GM23248 (cell line): ENCODE data around the gene ERC1. TPM values are rescaled to one million over a fixed set of nuclear protein-coding genes. Genes with fewer than 3 reads are reported as not detected.

Source experiments
- DNase-seq: peaks from one replicate; pipeline ENCODE4 v3.0.0-alpha.2; 2015
- H2AFZ ChIP-seq: fragments of 200-600 bp; sonication (generic); 2 replicates; pipeline ENCODE4 v1.6.1; 2016; ENCODE audit warnings: antibody characterized with exemption
- H3F3A ChIP-seq: fragments of 200-600 bp; sonication (generic); 2 replicates; pipeline ENCODE4 v1.6.1; 2016; ENCODE audit warnings: mild to moderate bottlenecking, antibody characterized with exemption, mixed run types; ENCODE audit not compliant: insufficient read depth
- H3K27ac ChIP-seq: fragments of 200-600 bp; sonication (generic); 2 replicates; pipeline ENCODE4 v1.5.1; 2016; ENCODE audit warnings: mild to moderate bottlenecking
- H3K27me3 ChIP-seq: fragments of 200-600 bp; sonication (generic); replicated peaks from 2 replicates; pipeline ENCODE4 v1.6.1; 2016; ENCODE audit warnings: mild to moderate bottlenecking; ENCODE audit not compliant: insufficient read depth
- H3K36me3 ChIP-seq: fragments of 200-600 bp; sonication (generic); 2 replicates; pipeline ENCODE4 v1.6.1; 2016; ENCODE audit warnings: low read depth, mild to moderate bottlenecking
- H3K4me1 ChIP-seq: fragments of 200-600 bp; sonication (generic); 2 replicates; pipeline ENCODE4 v1.6.1; 2016; ENCODE audit warnings: mild to moderate bottlenecking; ENCODE audit not compliant: insufficient read depth
- H3K4me2 ChIP-seq: fragments of 200-600 bp; sonication (generic); one replicate; pipeline ENCODE4 v1.6.1; 2016; ENCODE audit warnings: mild to moderate bottlenecking; ENCODE audit not compliant: unreplicated experiment
- H3K4me3 ChIP-seq: fragments of 200-600 bp; sonication (generic); 2 replicates; pipeline ENCODE4 v1.5.1; 2016; ENCODE audit warnings: mild to moderate bottlenecking
- H3K79me2 ChIP-seq: fragments of 200-600 bp; sonication (generic); 2 replicates; pipeline ENCODE4 v1.6.1; 2016; ENCODE audit warnings: mild to moderate bottlenecking; ENCODE audit not compliant: insufficient read depth
- H3K9ac ChIP-seq: fragments of 200-600 bp; sonication (generic); 2 replicates; pipeline ENCODE4 v1.6.1; 2016; ENCODE audit warnings: mild to moderate bottlenecking
- H3K9me2 ChIP-seq: fragments of 200-600 bp; sonication (generic); 2 replicates; pipeline ENCODE4 v1.6.1; 2016; ENCODE audit warnings: mixed run types, mild to moderate bottlenecking, moderate library complexity; ENCODE audit not compliant: insufficient read depth
- H3K9me3 ChIP-seq: fragments of 200-600 bp; sonication (generic); one replicate; pipeline ENCODE4 v1.6.1; 2017; ENCODE audit warnings: low read depth
- H4K20me1 ChIP-seq: fragments of 200-600 bp; sonication (generic); 2 replicates; pipeline ENCODE4 v1.6.0; 2016; ENCODE audit not compliant: insufficient read depth
- EZH2 ChIP-seq: fragments of 200-600 bp; sonication (generic); IDR thresholded peaks from 2 replicates; pipeline ENCODE4 v1.6.1; 2018; ENCODE audit warnings: antibody characterized with exemption, mild to moderate bottlenecking; ENCODE audit not compliant: insufficient read depth, poor library complexity, severe bottlenecking
- EZH2phosphoT487 ChIP-seq: fragments of 200-600 bp; sonication (generic); IDR thresholded peaks from 2 replicates; pipeline ENCODE4 v1.6.1; 2018; ENCODE audit warnings: antibody characterized with exemption, moderate library complexity, mild to moderate bottlenecking, low read depth; ENCODE audit not compliant: insufficient read depth
- WGBS, 2 experiments: methylation state at CpG; one replicate each; pipeline ENCODE4 v1.1.6; 2015 to 2017; ENCODE audit warnings: low lambda C conversion rate in 2 of 2, low coverage in 1 of 2; ENCODE audit errors: missing lambda C conversion rate in 2 of 2; 5-methylcytosine and 5-hydroxymethylcytosine counted together
- in situ Hi-C: fragments of 300-500 bp; cut with MboI; formaldehyde crosslinking; loops from 2 replicates; pipeline ENCODE4 v1.15.0; 2020
- polyA plus RNA-seq: library from polyadenylated mRNA; unstranded; fragments of >200 nt; fragmentation: Nextera tagmentation; extraction: Ambion mirVana; gene quantifications from 2 replicates; pipeline ENCODE4 v1.2.1, GENCODE V29; 2016
- total RNA-seq: library from RNA; depleted of rRNA; stranded (reverse); fragments of >200 nt; shearing (Covaris generic); gene quantifications from 2 replicates; pipeline ENCODE4 v1.2.3, GENCODE V29; 2014

Gene ERC1
- total and polyA plus RNA-seq, 2 experiments from 2014 or later = 21.5 to 23.3 TPM

DNA sequence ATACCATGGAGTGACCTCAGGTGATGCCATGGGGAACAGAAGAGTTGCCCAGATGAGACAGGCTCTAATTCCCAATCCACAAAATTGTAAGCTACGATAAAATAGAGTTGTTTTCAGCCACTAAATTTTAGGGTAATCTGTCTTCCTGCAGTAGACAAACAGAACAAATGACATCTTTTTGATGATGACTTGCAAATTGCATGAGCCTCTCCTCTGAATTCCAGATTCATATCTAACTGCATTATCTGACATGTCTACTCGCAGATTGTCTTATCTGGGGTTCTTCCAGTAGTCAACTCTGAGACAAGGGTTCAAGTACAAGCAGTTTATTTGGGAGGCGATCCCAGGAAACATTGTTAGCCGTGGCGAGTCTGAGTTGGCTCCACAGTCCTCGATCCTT, 14.4 kb upstream of the ERC1 start:
- no peaks in the 10 kb centered on the region for H3K36me3 ChIP-seq
- no peaks in the 10 kb centered on the region for H3K9me2 ChIP-seq
- DNase-seq = no peak
- H2AFZ ChIP-seq = no peak overlapping the region
- 79 to 80% methylated on average over 6 of the region's 6 CpGs for WGBS, 2 experiments
- 0 out of 2 replicates have a peak, but pooled peaks cover 5% of the 10 kb centered on the region for H3F3A ChIP-seq
- in situ Hi-C loops = no loop called here
- H4K20me1 ChIP-seq = no peaks in the 10 kb centered on the region
- H3K4me3 ChIP-seq = no peak overlapping the region
- no peaks in the 10 kb centered on the region for H3K79me2 ChIP-seq
- H3K4me2 ChIP-seq = no peak overlapping the region
- no peaks in the 10 kb centered on the region for H3K9me3 ChIP-seq
- TF ChIP-seq EZH2phosphoT487 = no peak
- TF ChIP-seq EZH2 = no peak
- H3K4me1 ChIP-seq = no peaks in the 10 kb centered on the region
- no peak overlapping the region for H3K27ac ChIP-seq
- H3K27me3 ChIP-seq = no peaks in the 10 kb centered on the region
- no peak overlapping the region for H3K9ac ChIP-seq

- no peak overlapping the region for H2AFZ ChIP-seq
- 0 out of 2 replicates have a peak, but pooled peaks cover 7% of the 10 kb centered on the region for H3F3A ChIP-seq
- H3K9ac ChIP-seq = no peak overlapping the region
- H3K4me2 ChIP-seq = no peak overlapping the region
- H3K27me3 ChIP-seq = no peaks in the 10 kb centered on the region
- H3K9me3 ChIP-seq = no peaks in the 10 kb centered on the region
- in situ Hi-C loops = no loop called here
- 95 to 97% methylated on average over 4 of the region's 4 CpGs for WGBS, 2 experiments
- no peak overlapping the region for H3K4me3 ChIP-seq
- no peaks in the 10 kb centered on the region for H4K20me1 ChIP-seq
- no peaks in the 10 kb centered on the region for H3K4me1 ChIP-seq
- no peaks in the 10 kb centered on the region for H3K79me2 ChIP-seq
- TF ChIP-seq EZH2 (no peak), EZH2phosphoT487 (no peak)
- DNase-seq = no peak
- H3K9me2 ChIP-seq = no peaks in the 10 kb centered on the region
- H3K27ac ChIP-seq = no peak overlapping the region
- no peaks in the 10 kb centered on the region for H3K36me3 ChIP-seq
These were observed 13.9 kb upstream of the ERC1 start for GRCh38 chr12:977156-977555.

GRCh38 chr12:979349-979748, 11.7 kb upstream of the ERC1 start:
- no peak for DNase-seq
- H3K36me3 ChIP-seq = no peaks in the 10 kb centered on the region
- H4K20me1 ChIP-seq = no peaks in the 10 kb centered on the region
- H2AFZ ChIP-seq = no peak overlapping the region
- H3K27me3 ChIP-seq = no peaks in the 10 kb centered on the region
- H3K4me1 ChIP-seq = no peaks in the 10 kb centered on the region
- H3K4me3 ChIP-seq = no peak overlapping the region
- no peak overlapping the region for H3K4me2 ChIP-seq
- no peaks in the 10 kb centered on the region for H3K9me3 ChIP-seq
- TF ChIP-seq EZH2phosphoT487 = no peak
- TF ChIP-seq EZH2 = no peak
- H3K79me2 ChIP-seq = no peaks in the 10 kb centered on the region
- H3K9ac ChIP-seq = no peak overlapping the region
- 86 to 89% methylated on average over 5 of the region's 5 CpGs for WGBS, 2 experiments
- in situ Hi-C loops = no loop called here
- 0 out of 2 replicates have a peak, but pooled peaks cover 8% of the 10 kb centered on the region for H3F3A ChIP-seq
- no peak overlapping the region for H3K27ac ChIP-seq
- no peaks in the 10 kb centered on the region for H3K9me2 ChIP-seq

GRCh38 chr12:981176-981828, 9.7 kb upstream of the ERC1 start:
- Histone ChIP-seq H3K27me3 (no peaks in the 10 kb centered on the region), H2AFZ (no peak overlapping the region), H3F3A (0 out of 2 replicates have a peak, but pooled peaks cover 3% of the 10 kb centered on the region), H3K9ac (no peak overlapping the region), H4K20me1 (no peaks in the 10 kb centered on the region), H3K4me3 (no peak overlapping the region), H3K36me3 (no peaks in the 10 kb centered on the region), H3K4me1 (no peaks in the 10 kb centered on the region), H3K4me2 (no peak overlapping the region), H3K79me2 (no peaks in the 10 kb centered on the region), H3K9me2 (no peaks in the 10 kb centered on the region), H3K9me3 (no peaks in the 10 kb centered on the region), H3K27ac (no peak overlapping the region)
- DNase-seq = no peak
- TF ChIP-seq EZH2phosphoT487 (no peak), EZH2 (no peak)
- WGBS, 2 experiments = 95% methylated on average over 8 of the region's 8 CpGs
- in situ Hi-C loops = no loop called here
